NB4 (cell line): ENCODE data around the gene HECTD4.

Experiments used
- MYC ChIP-seq: IDR thresholded peaks from 2 replicates; pipeline ENCODE4 v1.6.1; 2011; ENCODE audit warnings: low read depth, low read length
- POLR2A ChIP-seq: IDR thresholded peaks from 2 replicates; pipeline ENCODE4 v1.6.1; 2011; ENCODE audit warnings: mild to moderate bottlenecking; ENCODE audit not compliant: insufficient read length; ENCODE audit errors: extremely low read depth
- TF ChIP-seq, protein P1 (sequence below): IDR thresholded peaks from one replicate; pipeline ENCODE4 v1.5.1; 2012; ENCODE audit warnings: low read depth, low read length
- TF ChIP-seq, protein P2 (sequence below): IDR thresholded peaks from 2 replicates; pipeline ENCODE4 v1.6.1; 2011; ENCODE audit warnings: low read depth, low read length

DNA sequence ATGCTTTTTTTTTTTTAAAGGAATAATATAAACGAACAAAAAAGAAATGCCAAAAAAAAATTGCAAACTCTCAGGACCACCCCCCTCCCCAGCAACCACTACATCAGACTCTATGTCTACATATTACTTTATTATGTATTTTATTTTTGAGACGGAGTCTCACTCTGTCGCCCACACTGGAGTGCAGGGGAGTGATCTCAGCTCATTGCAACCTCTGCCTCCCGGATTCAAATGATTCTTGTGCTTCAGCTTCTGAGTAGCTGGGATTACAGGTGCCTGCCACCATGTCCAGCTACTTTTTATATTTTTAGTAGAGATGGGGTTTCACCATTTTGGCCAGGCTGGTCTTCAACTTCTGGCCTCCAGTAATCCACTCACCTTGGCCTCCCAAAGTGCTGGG lies 22.9 kb downstream of the HECTD4 start:
- TF ChIP-seq, protein P1, sequence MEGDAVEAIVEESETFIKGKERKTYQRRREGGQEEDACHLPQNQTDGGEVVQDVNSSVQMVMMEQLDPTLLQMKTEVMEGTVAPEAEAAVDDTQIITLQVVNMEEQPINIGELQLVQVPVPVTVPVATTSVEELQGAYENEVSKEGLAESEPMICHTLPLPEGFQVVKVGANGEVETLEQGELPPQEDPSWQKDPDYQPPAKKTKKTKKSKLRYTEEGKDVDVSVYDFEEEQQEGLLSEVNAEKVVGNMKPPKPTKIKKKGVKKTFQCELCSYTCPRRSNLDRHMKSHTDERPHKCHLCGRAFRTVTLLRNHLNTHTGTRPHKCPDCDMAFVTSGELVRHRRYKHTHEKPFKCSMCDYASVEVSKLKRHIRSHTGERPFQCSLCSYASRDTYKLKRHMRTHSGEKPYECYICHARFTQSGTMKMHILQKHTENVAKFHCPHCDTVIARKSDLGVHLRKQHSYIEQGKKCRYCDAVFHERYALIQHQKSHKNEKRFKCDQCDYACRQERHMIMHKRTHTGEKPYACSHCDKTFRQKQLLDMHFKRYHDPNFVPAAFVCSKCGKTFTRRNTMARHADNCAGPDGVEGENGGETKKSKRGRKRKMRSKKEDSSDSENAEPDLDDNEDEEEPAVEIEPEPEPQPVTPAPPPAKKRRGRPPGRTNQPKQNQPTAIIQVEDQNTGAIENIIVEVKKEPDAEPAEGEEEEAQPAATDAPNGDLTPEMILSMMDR, result no peak
- TF ChIP-seq POLR2A (no peak), MYC (no peak)
- TF ChIP-seq, protein P2, sequence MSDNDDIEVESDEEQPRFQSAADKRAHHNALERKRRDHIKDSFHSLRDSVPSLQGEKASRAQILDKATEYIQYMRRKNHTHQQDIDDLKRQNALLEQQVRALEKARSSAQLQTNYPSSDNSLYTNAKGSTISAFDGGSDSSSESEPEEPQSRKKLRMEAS, result no peak
